ENCODE data around the gene RNF157. TPM values are rescaled to one million over a fixed set of nuclear protein-coding genes. Genes with fewer than 3 reads are reported as not detected.

RNF157 gene
- total and polyA plus RNA-seq, 2 of the 13 experiments (the other 11 are each of a cell fraction or from before 2014, with no cell fraction given): 0.44 to 1.5 TPM

- peaks cover 24% of the 10 kb centered on the region for H3K4me1 ChIP-seq (ENCODE audit: insufficient read depth, low read length)
- ATAC-seq: no peak
- intact Hi-C loops (cut with micrococcal nuclease; ENCODE audit: unreplicated experiment): no loop called here
- in situ Hi-C loops (cut with HindIII; ENCODE audit: extremely low pct_ligation_motif_present, low pct_unique_long_range_greater_than_20kb): no loop called here
- no peaks in the 10 kb centered on the region for H4K20me1 ChIP-seq (ENCODE audit: insufficient read depth, low read length)
- H3K27me3 ChIP-seq (ENCODE audit: control insufficient read depth in 1 of 2, insufficient read depth in 2 of 2, low read length in 2 of 2): peaks cover 0 to 14% of the 10 kb centered on the region in 2 experiments; a peak in 4 of 5 replicates
- H3K4me3 ChIP-seq (replicated peaks in 1 of 3; ENCODE audit: insufficient read depth in 1 of 3, low read depth in 2 of 3, low read length in 3 of 3): no peak overlapping the region
- 40% methylated on average over 7 of the region's 10 CpGs for WGBS (ENCODE audit: low lambda C conversion rate)
- no peaks in the 10 kb centered on the region for H3K79me2 ChIP-seq (ENCODE audit: insufficient read depth, low read length)
- no peaks in the 10 kb centered on the region for H3K36me3 ChIP-seq (replicated peaks in 1 of 2; ENCODE audit: control insufficient read depth in 1 of 2, insufficient read depth in 2 of 2, low read length in 2 of 2)
- no peaks in the 10 kb centered on the region for H3K9me3 ChIP-seq (ENCODE audit: low read length)
- H2AFZ ChIP-seq (ENCODE audit: low read length): no peak overlapping the region
- TF ChIP-seq ATF7 (IDR thresholded peaks at IDR 0.05): no peak
- no peak for TF ChIP-seq ATF7 (CRISPR knock-in tag; IDR thresholded peaks at IDR 0.05)
- no peak for TF ChIP-seq ZNF296 (CRISPR knock-in tag; conservative IDR thresholded peaks at IDR 0.05)
- no peak for TF ChIP-seq ERF (CRISPR knock-in tag; IDR thresholded peaks at IDR 0.05)
- no peak for TF ChIP-seq SOX5 (CRISPR knock-in tag; IDR thresholded peaks at IDR 0.05; ENCODE audit: borderline replicate concordance)
- TF ChIP-seq ZNF619 (CRISPR knock-in tag; IDR thresholded peaks at IDR 0.05): no peak
- TF ChIP-seq PBX2 (CRISPR knock-in tag; IDR thresholded peaks at IDR 0.05): no peak
- no peak for TF ChIP-seq ZNF12 (CRISPR knock-in tag; IDR thresholded peaks at IDR 0.05)
- TF ChIP-seq PHB2 (IDR thresholded peaks at IDR 0.05; ENCODE audit: partially characterized antibody): no peak
- TF ChIP-seq KAT8 (CRISPR knock-in tag; IDR thresholded peaks at IDR 0.05): no peak
- no peak for TF ChIP-seq NFE2 (CRISPR knock-in tag; IDR thresholded peaks at IDR 0.05)
- no peak for TF ChIP-seq KDM5A (IDR thresholded peaks at IDR 0.05; ENCODE audit: borderline replicate concordance, low read length)
- TF ChIP-seq ZFYVE20 (CRISPR knock-in tag; IDR thresholded peaks at IDR 0.05; ENCODE audit: borderline replicate concordance, low read depth): no peak
- no peak overlapping the region for H3K4me2 ChIP-seq (ENCODE audit: low read depth, low read length)
- no peak for FAIRE-seq
- H3K27ac ChIP-seq (ENCODE audit: extremely low read length, insufficient read depth, low read length): no peak overlapping the region
- CTCF ChIA-PET (ENCODE audit: low intra/inter-chr PET ratio, low total read pairs): no interaction called here
- H3K9ac ChIP-seq (ENCODE audit: insufficient read depth, low read depth, low read length): no peak overlapping the region
- DNase-seq (ENCODE audit: low spot score): no peak
- POLR2A ChIA-PET: no interaction called here
- BruUV-seq (replicated peaks): no TSS peak
These were observed 91.1 kb downstream of the RNF157 start for GRCh38 chr17:76149214-76149613.
